ENCODE results near the gene RARG. TPM values are rescaled to one million over a fixed set of nuclear protein-coding genes. Genes with fewer than 3 reads are reported as not detected.

RARG gene
- total and polyA plus RNA-seq, 9 donors: 8.7 to 37.0 (median 25.8) TPM

GRCh38 chr12:53255996-53256395, 24.0 kb upstream of the RARG start:
- Histone ChIP-seq H3K4me1 (ENCODE audit: insufficient read depth) (peaks cover 3% of the 10 kb centered on the region), H3K4me3 (no peak overlapping the region), H3K27ac (no peak overlapping the region), H3K9me3 (no peaks in the 10 kb centered on the region), H3K36me3 (no peaks in the 10 kb centered on the region), H3K27me3 (no peaks in the 10 kb centered on the region)
- intact Hi-C loops (cut with DNase I): no loop called here
- 87% methylated on average over 3 of the region's 3 CpGs for WGBS, 3 donors
- TF ChIP-seq POLR2A (IDR thresholded peaks at IDR 0.05): no peak
- TF ChIP-seq EP300 (IDR thresholded peaks at IDR 0.05): no peak
- no peak for TF ChIP-seq CTCF (IDR thresholded peaks at IDR 0.05)
- DNase-seq: no peak

DNA sequence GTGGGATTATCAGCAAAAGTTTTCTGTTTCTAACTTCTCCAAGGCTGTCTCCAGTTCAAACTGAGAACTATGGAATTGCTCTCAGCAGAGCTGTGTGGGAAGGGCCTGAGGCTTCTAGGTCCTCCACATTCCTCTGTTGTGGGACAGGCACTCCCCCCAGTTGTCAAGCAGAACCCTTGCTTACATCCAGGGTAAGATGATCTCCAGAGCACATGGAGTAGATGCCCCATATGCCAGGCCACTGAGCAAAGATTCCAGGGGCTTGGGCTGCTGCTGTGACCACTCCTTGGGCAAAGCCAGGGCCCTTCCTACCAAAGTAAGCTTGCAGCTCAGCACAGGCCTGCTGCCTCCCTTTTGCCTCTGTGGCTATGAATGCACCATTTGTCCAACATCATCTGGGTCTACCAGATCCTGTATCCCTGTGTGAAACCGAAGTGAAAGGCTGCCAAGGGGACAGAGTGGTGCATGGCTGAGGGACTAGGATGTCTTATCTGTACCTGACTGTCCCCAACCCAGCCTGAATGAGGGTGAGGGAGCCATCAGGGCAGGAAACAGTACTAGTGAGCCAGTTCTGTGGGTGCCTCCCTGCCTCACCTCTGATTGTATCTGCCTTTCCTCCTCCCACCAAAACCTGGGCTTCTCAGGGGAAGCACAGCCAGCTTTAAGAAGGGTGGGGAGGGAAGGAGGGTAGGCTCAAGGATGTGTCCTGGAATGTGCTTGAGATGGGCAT, 23.0 kb upstream of the RARG start:
- DNase-seq: no peak
- intact Hi-C loops (cut with DNase I): loop anchor here in 2 of 4 donors (5.0 kb wide), 2 partner anchors 38 to 43 kb away; no protein-coding TSS in a partner anchor
- Histone ChIP-seq H3K27me3 (no peaks in the 10 kb centered on the region), H3K36me3 (no peaks in the 10 kb centered on the region), H3K4me1 (ENCODE audit: insufficient read depth) (peaks cover 3% of the 10 kb centered on the region), H3K4me3 (no peak overlapping the region), H3K9me3 (no peaks in the 10 kb centered on the region), H3K27ac (no peak overlapping the region)
- no peak for TF ChIP-seq CTCF (IDR thresholded peaks at IDR 0.05)
- no peak for TF ChIP-seq EP300 (IDR thresholded peaks at IDR 0.05)
- no peak for TF ChIP-seq POLR2A (IDR thresholded peaks at IDR 0.05)
- 83 to 95% (median 86%) methylated on average over 1 of the region's 1 CpG for WGBS, 3 donors

DNA sequence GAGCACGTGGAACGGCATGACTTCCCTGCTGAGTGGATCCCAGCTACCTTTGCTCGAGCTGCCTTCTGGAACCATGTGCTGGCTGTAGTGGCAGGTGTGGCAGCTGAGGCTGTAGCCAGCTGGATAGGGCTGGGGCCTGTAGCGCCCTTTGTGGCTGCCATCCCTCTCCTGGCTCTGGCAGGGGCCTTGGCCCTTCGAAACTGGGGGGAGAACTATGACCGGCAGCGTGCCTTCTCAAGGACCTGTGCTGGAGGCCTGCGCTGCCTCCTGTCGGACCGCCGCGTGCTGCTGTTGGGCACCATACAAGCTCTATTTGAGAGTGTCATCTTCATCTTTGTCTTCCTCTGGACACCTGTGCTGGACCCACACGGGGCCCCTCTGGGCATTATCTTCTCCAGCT, 21.3 kb upstream of the RARG start:
- H3K4me3 ChIP-seq: no peak overlapping the region
- no peak for DNase-seq

DNA sequence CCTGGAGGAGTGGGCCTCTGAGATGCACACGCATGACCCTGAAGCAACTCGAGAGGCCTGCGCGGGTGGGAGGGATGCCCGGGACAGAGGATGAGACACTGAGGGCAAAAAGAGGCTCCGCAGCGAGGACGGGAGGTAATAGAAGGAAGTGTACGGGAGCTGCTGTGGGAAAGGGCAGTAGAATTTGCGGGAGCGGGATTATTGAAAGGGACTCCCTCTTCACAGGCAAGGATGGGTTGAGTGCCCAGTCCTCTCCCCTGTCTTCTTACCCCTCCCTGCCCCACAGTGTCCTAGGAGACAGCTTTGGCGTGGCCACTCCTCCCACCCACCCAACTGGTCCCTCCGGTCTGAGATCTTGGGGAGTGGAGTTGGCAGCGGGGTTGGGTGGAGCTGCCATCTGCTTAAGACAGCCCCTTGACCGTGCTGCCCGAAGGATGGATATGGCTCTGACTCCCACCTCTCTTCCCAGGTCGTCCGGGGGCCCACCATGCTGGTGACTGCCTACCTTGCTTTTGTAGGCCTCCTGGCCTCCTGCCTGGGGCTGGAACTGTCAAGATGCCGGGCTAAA, 20.4 kb upstream of the RARG start:
- Histone ChIP-seq H3K9me3 (no peaks in the 10 kb centered on the region), H3K36me3 (no peaks in the 10 kb centered on the region), H3K4me1 (ENCODE audit: insufficient read depth) (peaks cover 3% of the 10 kb centered on the region), H3K4me3 (peak overlapping the region; percentile 76), H3K27me3 (no peaks in the 10 kb centered on the region), H3K27ac (peak overlapping the region; percentile 60 to 74)
- intact Hi-C loops (cut with DNase I): loop anchor here in 2 of 4 donors (5.0 kb wide), 2 partner anchors 35 to 40 kb away; no protein-coding TSS in a partner anchor
- peak in 2 of 5 donors; percentile 50 to 53 for DNase-seq
- WGBS, 3 donors: 4 to 8% (median 6%) methylated on average over 19 of the region's 19 CpGs
- TF ChIP-seq EP300 (IDR thresholded peaks at IDR 0.05) (no peak), POLR2A (IDR thresholded peaks at IDR 0.05) (no peak), CTCF (IDR thresholded peaks at IDR 0.05) (no peak)

More for the DNA sequence above, 21.3 kb upstream of the RARG start:
- H3K9me3 ChIP-seq: no peaks in the 10 kb centered on the region
- 91 to 94% (median 93%) methylated on average over 13 of the region's 13 CpGs for WGBS, 3 donors
- peak overlapping the region in 1 of 2 donors; percentile 74 for H3K27ac ChIP-seq
- intact Hi-C loops (cut with DNase I): loop anchor here in 2 of 4 donors (5.0 kb wide), 2 partner anchors 36 to 41 kb away; no protein-coding TSS in a partner anchor
- TF ChIP-seq POLR2A (IDR thresholded peaks at IDR 0.05) (no peak), CTCF (IDR thresholded peaks at IDR 0.05) (no peak), EP300 (IDR thresholded peaks at IDR 0.05) (no peak)
- H3K4me1 ChIP-seq (ENCODE audit: insufficient read depth): peaks cover 3% of the 10 kb centered on the region
- H3K27me3 ChIP-seq: no peaks in the 10 kb centered on the region
- H3K36me3 ChIP-seq: no peaks in the 10 kb centered on the region
